ENCODE measurements around the gene ASTN1. TPM values are rescaled to one million over a fixed set of nuclear protein-coding genes. Genes with fewer than 3 reads are reported as not detected.

The ASTN1 gene
- total and polyA plus RNA-seq, 11 donors, result 0.15 to 3.6 (median 0.44) TPM

GRCh38 chr1:176939993-176940392, 224.5 kb downstream of the ASTN1 start:
- ATAC-seq, result peak in 3 of 4 donors; percentile 28 to 82 (median 61)
- 60 to 72% (median 68%) methylated on average over 2 of the region's 2 CpGs for WGBS, 4 donors

GRCh38 chr1:176938375-176938774, 226.1 kb downstream of the ASTN1 start:
- WGBS, 4 donors, result 88 to 98% (median 92%) methylated on average over 1 of the region's 1 CpG
- no peaks in the 10 kb centered on the region for H3K27me3 ChIP-seq
- DNase-seq (no peak), ATAC-seq (no peak)
- H3K27ac ChIP-seq, result no peak overlapping the region
- H3K9me3 ChIP-seq, result no peaks in the 10 kb centered on the region
- H3K36me3 ChIP-seq, result no peaks in the 10 kb centered on the region
- peaks cover 0 to 5% (median 0%) of the 10 kb centered on the region in 12 donors for H3K4me1 ChIP-seq
- intact Hi-C loops (cut with DNase I), result no loop called here
- TF ChIP-seq POLR2A (IDR thresholded peaks at IDR 0.05), result no peak
- no peak for TF ChIP-seq CTCF (IDR thresholded peaks at IDR 0.05)
- no peak overlapping the region for H3K4me3 ChIP-seq

More at GRCh38 chr1:176939993-176940392, 224.5 kb downstream of the ASTN1 start:
- peak overlapping the region in 1 of 12 donors; percentile 0 for H3K27ac ChIP-seq
- no peak for DNase-seq
- H3K4me1 ChIP-seq, result peaks cover 0 to 5% (median 0%) of the 10 kb centered on the region in 12 donors
- H3K27me3 ChIP-seq, result no peaks in the 10 kb centered on the region
- no peaks in the 10 kb centered on the region for H3K36me3 ChIP-seq
- no peak overlapping the region for H3K4me3 ChIP-seq
- intact Hi-C loops (cut with DNase I), result no loop called here
- H3K9me3 ChIP-seq, result no peaks in the 10 kb centered on the region
- TF ChIP-seq CTCF (IDR thresholded peaks at IDR 0.05), result no peak
- TF ChIP-seq POLR2A (IDR thresholded peaks at IDR 0.05), result no peak

GRCh38 chr1:176934370-176934769, 230.1 kb downstream of the ASTN1 start:
- no peak overlapping the region for H3K4me3 ChIP-seq
- peaks cover 0 to 17% (median 6%) of the 10 kb centered on the region in 12 donors for H3K4me1 ChIP-seq
- no peaks in the 10 kb centered on the region for H3K27me3 ChIP-seq
- TF ChIP-seq POLR2A (IDR thresholded peaks at IDR 0.05) (no peak), CTCF (IDR thresholded peaks at IDR 0.05) (no peak)
- WGBS, 4 donors, result 90 to 97% (median 92%) methylated on average over 4 of the region's 4 CpGs
- DNase-seq (no peak), ATAC-seq (no peak)
- intact Hi-C loops (cut with DNase I), result no loop called here
- no peaks in the 10 kb centered on the region for H3K36me3 ChIP-seq
- H3K9me3 ChIP-seq, result no peaks in the 10 kb centered on the region
- H3K27ac ChIP-seq, result no peak overlapping the region

GRCh38 chr1:176932114-176933104, 232.1 kb downstream of the ASTN1 start:
- Histone ChIP-seq H3K27ac (peak overlapping the region in 6 of 12 donors; percentile 39 to 74 (median 63)), H3K36me3 (no peaks in the 10 kb centered on the region), H3K4me1 (peaks cover 0 to 17% (median 6%) of the 10 kb centered on the region in 12 donors), H3K27me3 (no peaks in the 10 kb centered on the region), H3K4me3 (no peak overlapping the region), H3K9me3 (no peaks in the 10 kb centered on the region)
- WGBS, 4 donors, result 33 to 48% (median 43%) methylated on average over 7 of the region's 7 CpGs
- TF ChIP-seq POLR2A (IDR thresholded peaks at IDR 0.05) (no peak), CTCF (IDR thresholded peaks at IDR 0.05) (no peak)
- DNase-seq (peak in 1 of 5 donors; percentile 24), ATAC-seq (peak; percentile 66 to 85 (median 82))
- intact Hi-C loops (cut with DNase I), result no loop called here

Data from heart left ventricle (tissue), 16 donors.